Measurements from ENCODE around the gene NDUFB10.
A peak's percentile ranks its signal among the peaks of the same experiment; 100 is the strongest.
"Not testable (repeated sequence)": the region's sequence is repeated elsewhere in the genome, so short reads cannot be mapped to it uniquely, and the experiment has no call there.

NDUFB10 gene

DNA sequence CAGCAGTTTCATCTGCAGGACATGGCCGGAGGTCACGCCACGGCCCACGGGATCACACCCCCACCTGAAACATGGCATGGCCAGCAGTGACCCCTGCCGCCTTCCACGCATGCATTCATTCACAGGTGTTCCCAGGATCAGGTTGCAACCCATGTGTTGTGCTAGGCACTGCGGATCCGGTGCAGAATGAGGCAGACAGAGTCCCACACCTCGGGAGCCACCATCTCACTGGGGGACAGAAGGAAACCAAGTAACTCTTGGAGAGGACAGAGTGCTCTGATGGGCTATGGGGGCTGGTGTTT, 12.0 kb upstream of the NDUFB10 start:
- DNase-seq, result no peak

DNA sequence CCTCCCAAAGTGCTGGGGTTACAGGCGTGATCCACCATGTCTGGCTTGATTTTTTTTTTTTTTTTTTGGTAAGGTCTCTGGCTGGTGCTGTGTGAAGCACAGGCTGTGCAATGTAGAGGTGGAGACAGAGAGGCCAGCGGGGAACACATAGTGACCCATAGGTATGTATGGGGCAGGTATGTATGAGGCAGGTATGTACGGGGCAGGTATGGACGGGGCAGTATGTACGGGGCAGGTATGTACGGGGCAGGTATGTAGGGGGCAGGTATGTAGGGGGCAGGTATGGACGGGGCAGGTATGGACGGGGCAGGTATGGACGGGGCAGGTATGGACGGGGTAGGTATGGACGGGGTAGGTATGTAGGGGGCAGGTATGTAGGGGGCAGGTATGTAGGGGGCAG, 9.8 kb upstream of the NDUFB10 start:
- DNase-seq, result no peak

DNA sequence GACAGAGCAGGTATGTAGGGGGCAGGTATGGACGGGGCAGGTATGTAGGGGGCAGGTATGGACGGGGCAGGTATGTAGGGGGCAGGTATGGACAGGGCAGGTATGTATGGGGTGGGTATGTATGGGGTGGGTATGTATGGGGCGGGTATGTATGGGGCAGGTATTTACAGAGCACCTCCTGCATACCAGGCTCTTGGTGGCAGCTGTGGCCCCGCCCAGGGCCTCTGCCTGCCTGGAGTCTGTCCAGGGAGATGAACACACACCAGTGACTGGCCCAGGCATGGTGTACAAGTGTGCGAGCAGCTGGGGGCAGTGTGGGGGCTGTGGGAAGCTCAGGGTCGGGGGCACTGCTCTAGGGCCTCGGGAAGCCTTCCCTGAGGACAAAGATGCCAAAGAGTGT, 9.3 kb upstream of the NDUFB10 start:
- no peak for DNase-seq

- DNase-seq, result no peak
Observed at GRCh38 chr16:1950559-1950958, 8.8 kb upstream of the NDUFB10 start.

DNA sequence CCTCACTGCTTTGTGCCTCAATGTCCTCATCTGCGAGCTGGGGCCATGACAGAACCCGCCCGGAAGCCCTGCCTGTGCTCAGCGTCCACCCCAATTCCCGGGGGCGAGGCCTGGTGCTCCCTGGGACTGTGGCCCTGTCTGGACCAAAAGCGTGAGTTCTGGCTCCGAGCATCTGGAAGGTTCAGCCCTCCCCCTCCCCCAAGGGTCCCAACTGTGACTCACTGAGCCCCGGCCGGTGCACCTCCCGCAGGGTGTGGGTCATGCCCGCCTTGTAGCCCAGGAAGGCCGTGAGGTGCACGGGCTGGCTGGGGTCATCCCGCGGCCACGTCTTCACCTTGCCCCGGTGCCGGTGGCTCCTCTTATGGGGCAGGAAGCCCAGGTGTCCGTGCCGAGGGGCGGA, 5.6 kb upstream of the NDUFB10 start:
- DNase-seq, result no peak

DNA sequence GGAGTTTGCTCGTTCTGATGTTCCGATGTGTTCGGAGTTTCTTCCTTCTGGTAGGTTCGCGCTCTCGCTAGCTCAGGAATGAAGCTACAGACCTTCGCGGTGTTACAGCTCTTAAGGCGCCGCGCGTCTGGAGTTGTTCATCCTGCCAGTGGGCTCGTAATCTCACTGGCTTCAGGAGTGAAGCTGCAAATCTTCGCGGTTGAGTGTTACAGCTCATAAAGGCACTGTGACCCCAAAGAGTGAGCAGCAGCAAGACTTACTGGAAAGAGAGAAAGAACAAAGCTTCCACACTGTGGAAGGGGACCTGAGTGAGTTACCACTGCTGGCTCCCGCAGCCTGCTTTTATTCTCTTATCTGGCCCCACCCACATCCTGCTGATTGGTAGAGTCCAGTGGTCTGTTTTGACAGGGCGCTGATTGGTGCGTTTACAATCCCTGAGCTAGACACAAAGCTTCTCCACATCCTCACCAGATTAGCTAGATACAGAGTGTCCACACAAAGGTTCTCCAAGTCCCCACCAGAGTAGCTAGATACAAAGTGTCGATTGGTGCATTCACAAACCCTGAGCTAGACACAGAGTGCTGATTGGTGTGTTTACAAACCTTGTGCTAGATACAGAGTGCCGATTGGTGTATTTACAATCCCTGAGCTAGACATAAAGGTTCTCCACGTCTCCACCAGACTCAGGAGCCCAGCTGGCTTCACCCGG, 1.8 kb upstream of the NDUFB10 start:
- not testable (repeated sequence) for DNase-seq

- not testable (repeated sequence) for DNase-seq
Observed at GRCh38 chr16:1958143-1958491, 1.2 kb upstream of the NDUFB10 start.

DNA sequence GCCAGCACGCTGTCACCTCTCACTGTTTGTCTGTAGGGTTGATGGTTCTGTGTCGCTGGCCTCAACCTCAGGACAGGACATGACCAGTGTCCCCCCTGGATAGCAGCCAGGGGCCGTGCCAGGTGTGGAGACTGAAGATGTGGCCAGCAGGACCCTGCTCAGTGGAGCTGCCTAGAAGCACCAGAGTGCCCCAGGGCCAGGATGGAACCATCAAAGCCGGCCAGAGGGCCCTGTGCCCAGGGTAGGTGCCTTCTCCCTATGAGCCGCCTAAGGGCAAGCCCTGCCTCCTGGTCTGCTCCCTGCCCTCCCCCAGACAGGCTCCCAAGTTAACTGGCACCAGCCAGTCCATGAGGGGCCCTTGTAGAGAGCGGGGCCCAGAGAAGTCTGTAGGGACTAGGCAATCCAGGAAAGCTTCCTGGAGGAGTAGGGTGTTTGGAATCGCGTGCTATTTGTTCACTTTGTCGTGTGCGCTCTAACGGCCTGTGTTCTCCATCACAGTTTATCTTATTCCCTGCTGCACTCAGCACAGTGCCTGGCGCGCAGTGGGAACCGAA, 546 bp upstream of the NDUFB10 start:
- DNase-seq, result no peak

GRCh38 chr16:1960665-1961630, 1.6 kb downstream of the NDUFB10 start:
- peak; percentile 28 for DNase-seq

DNA sequence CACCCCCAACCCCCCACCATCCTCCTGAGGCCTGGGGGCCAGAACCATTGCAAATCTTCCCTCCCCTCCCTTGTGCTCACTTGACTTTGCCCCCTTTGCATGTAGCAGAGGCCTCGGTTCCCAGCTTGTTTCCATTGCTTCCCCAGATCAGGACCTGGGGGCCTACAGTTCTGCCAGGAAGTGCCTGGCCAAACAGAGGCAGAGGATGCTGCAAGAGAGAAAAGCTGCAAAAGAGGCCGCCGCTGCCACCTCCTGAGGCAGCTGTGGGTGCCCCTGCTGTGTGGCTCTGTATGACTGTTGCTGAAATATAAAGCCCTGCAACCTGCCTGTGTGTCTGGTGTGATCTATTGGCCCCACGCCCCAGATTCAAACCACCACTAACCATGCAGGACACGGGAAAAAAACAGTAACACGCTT, 2.3 kb downstream of the NDUFB10 start:
- DNase-seq, result no peak

- not testable (repeated sequence) for DNase-seq
Observed at GRCh38 chr16:1962161-1963153, 3.1 kb downstream of the NDUFB10 start.

GRCh38 chr16:1963806-1964505, 4.6 kb downstream of the NDUFB10 start:
- peak; percentile 48 for DNase-seq

DNA sequence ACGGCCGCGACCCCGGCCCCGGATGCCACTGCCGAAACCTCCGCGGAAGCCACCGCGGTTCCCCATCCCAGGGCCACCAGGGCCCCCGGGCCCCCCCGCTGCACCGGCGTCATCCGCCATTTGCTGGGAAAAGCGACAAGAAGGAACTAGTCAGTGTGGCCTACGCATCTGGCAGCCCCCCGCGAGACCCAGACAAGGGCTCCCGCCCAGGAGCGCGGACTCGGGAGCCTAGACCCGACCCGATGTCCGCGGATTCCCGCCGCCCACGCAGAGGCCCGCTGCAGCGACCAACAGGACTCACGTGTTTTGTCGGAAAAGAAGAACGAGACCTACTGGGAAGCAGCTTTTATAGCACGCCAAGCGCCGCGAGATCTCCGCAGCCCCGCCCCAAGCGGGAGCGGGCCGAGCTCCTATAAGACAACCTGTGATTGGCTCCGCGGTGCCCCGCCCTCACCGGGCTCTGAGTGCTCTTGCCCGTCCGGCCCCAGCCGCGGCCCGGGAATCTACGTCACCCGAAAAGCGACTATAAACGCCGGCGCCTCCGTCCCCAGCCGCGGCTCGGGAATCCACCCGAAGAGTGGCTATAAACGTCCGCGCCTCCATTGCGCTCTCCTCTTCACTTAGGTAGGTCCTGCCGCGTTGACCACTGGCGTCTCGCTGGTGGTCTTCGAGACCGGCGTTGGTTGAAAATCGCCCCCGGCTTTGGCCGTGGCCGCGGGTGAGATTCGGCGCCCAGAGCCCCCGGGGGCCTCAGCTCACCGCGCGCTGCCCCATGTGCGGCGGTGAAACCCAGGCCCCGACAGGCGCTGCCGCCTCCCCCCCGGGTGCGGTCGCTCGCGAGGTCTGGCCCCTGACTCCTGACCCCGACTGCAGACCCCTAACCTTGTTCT, 5.4 kb downstream of the NDUFB10 start, which contains the start of gene RPS2:
RPS2 (minus strand) TSS at position 321 of the 890 bp plus-strand sequence; CDS start at position 120, 201 bp downstream.
- peak; percentile 98 for DNase-seq

DNA sequence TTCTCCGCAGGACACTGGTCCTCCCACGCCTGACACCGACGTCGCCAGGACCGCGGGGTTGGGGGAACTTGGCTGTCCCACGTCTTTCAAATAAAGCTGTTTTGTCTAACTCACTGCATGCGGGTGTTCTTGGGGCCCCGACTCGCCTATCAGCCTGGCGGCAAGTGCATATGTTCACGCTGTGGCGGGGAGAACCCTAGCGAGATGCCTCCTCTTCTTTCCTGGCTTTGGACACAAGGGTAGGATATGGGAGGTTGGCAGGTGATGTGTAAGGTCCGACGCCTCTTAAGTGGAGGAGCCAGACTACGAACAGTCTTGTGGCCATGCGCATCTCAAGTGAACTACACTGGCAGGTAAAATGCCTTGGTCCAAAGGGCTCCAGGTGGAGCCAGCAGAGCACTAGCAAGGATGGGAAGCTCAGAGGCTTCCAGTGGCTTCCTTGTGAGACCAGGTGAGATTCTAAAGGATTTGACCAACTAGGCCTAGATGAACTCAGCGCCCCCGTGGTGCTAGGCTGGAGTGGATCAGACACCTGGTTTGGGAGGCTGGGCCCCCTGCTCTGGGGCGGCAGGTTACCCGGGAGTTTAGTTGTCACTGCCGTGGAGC, 6.2 kb downstream of the NDUFB10 start:
- DNase-seq, result no peak

DNA sequence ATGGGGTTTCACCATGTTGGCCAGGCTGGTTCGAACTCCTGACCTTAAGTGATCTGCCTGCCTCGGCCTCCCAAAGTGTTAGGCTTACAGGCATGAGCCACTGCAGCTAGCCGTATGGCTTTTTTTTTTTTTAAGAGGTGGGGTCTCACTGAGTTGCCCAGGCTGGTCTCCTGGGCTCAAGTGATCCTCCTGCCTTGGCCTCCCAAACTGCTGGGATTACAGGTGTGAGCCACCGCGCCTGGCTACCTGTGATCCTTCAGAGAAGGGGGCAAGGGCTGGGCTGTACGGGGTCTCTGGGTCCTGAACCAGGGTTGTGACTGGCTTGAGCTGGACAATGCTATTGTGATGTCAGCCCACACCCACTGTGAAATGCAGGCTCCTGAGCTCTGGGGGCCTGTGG, 7.1 kb downstream of the NDUFB10 start, which contains the start of gene RNF151:
RNF151 (plus strand) TSS at position 397 of the 400 bp plus-strand sequence. CDS start 26 bp downstream, outside the sequence.
- DNase-seq, result no peak

GRCh38 chr16:1968146-1968953, 9.0 kb downstream of the NDUFB10 start:
- no peak for DNase-seq

DNA sequence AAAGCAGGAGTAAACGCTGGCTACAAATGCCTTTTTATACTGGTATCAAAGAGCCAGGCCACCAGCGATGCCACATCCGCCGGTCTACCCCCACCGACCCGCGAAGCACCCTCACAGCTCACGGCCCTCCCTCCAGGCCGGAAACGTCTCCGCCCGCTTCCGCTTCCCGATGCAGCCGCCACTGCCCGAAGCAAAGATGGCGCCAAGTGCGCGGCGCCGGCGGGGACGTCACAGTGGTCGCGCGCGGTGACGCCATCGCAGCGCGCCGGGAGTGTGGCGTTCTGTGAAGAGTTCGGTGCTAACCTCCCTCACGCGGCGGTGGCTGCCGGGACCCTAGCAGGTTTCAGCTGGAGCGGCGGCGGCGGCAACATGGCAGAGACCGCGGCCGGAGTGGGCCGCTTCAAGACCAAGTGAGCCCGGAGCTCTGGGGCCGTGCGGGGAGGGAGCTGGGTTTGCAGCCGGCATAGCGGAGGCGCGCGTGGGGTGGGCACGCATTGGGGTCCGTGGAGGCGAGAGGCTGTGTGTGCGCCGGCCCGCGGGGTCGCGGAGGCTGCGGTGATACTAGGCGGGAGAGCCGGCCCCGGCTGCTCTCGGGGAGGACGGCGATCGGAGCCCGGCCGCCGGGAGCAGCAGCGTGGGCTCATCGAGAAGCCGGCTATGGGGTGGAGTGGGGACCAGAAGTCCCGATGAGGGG, 12.6 kb downstream of the NDUFB10 start, which contains the start of gene TBL3:
TBL3 (plus strand) TSS at position 258 of the 694 bp plus-strand sequence; CDS start at position 370, 112 bp downstream.
- DNase-seq, result peak; percentile 97

DNA sequence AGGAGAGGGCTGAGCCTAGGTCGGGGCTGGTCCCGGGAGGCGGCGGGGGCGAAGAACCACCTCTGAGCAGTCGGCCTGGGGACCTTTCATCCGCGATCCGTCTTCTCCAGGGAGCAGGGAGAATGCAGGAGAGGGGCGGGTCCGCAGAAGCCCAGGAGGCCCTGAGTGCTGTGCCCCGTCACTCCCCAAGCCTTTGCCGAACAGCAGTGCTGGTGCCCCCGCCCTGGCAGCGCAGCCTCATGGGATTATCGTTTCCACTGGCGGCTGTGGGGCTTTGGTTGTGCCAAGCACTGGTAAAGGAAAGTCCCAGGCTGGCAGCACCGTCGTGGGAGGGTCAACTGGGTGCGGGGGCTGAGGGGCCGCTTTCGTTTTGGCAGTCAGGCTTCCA, 13.1 kb downstream of the NDUFB10 start:
- no peak for DNase-seq

Data from central memory CD4-positive, alpha-beta T cell (primary cell).